ENCODE measurements around the gene ZNF362.
A peak's percentile ranks its signal among the peaks of the same experiment; 100 is the strongest.

ZNF362 gene

DNA sequence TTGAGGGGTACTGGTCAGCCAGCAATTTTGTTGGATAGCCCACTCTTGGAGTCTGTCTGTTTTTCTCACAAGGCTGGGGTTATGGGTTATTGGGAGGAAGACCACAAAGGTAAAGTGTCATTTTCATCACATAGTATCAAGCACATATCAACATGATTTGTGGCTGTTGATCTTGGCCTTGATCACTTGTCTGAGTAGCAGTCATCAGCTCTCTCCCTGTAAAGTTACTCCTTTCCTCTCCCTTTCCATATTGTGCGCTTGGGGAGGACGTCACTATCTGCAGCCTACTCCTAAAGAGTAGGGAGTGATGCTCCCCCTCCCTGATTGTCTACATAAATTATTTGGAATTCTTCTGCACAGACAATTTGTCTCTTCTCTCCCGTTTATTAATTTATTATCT is 1.8 kb upstream of the ZNF362 start:
- DNase-seq (ENCODE audit: low read depth in 1 of 2, low spot score in 1 of 2) = no peak
- H3K4me3 ChIP-seq (replicated peaks; ENCODE audit: insufficient read depth, low read length) = no peak overlapping the region
- H3K27ac ChIP-seq (replicated peaks) = no peak overlapping the region
- TF ChIP-seq GABPA (IDR thresholded peaks at IDR 0.05; ENCODE audit: low read depth) = no peak
- TF ChIP-seq, protein P1, sequence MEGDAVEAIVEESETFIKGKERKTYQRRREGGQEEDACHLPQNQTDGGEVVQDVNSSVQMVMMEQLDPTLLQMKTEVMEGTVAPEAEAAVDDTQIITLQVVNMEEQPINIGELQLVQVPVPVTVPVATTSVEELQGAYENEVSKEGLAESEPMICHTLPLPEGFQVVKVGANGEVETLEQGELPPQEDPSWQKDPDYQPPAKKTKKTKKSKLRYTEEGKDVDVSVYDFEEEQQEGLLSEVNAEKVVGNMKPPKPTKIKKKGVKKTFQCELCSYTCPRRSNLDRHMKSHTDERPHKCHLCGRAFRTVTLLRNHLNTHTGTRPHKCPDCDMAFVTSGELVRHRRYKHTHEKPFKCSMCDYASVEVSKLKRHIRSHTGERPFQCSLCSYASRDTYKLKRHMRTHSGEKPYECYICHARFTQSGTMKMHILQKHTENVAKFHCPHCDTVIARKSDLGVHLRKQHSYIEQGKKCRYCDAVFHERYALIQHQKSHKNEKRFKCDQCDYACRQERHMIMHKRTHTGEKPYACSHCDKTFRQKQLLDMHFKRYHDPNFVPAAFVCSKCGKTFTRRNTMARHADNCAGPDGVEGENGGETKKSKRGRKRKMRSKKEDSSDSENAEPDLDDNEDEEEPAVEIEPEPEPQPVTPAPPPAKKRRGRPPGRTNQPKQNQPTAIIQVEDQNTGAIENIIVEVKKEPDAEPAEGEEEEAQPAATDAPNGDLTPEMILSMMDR (IDR thresholded peaks at IDR 0.05; ENCODE audit: insufficient read depth, low read length) = no peak
- TF ChIP-seq SPI1 (IDR thresholded peaks at IDR 0.05; ENCODE audit: borderline replicate concordance, low read depth) = no peak
- TF ChIP-seq, protein P2, sequence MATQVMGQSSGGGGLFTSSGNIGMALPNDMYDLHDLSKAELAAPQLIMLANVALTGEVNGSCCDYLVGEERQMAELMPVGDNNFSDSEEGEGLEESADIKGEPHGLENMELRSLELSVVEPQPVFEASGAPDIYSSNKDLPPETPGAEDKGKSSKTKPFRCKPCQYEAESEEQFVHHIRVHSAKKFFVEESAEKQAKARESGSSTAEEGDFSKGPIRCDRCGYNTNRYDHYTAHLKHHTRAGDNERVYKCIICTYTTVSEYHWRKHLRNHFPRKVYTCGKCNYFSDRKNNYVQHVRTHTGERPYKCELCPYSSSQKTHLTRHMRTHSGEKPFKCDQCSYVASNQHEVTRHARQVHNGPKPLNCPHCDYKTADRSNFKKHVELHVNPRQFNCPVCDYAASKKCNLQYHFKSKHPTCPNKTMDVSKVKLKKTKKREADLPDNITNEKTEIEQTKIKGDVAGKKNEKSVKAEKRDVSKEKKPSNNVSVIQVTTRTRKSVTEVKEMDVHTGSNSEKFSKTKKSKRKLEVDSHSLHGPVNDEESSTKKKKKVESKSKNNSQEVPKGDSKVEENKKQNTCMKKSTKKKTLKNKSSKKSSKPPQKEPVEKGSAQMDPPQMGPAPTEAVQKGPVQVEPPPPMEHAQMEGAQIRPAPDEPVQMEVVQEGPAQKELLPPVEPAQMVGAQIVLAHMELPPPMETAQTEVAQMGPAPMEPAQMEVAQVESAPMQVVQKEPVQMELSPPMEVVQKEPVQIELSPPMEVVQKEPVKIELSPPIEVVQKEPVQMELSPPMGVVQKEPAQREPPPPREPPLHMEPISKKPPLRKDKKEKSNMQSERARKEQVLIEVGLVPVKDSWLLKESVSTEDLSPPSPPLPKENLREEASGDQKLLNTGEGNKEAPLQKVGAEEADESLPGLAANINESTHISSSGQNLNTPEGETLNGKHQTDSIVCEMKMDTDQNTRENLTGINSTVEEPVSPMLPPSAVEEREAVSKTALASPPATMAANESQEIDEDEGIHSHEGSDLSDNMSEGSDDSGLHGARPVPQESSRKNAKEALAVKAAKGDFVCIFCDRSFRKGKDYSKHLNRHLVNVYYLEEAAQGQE (IDR thresholded peaks at IDR 0.05; ENCODE audit: insufficient replicate concordance, low read depth) = no peak
- no peak for TF ChIP-seq POLR2AphosphoS5 (IDR thresholded peaks at IDR 0.05; ENCODE audit: low read depth)
- H3K27me3 ChIP-seq (ENCODE audit: insufficient read depth, poor library complexity, severe bottlenecking) = no peaks in the 10 kb centered on the region

DNA sequence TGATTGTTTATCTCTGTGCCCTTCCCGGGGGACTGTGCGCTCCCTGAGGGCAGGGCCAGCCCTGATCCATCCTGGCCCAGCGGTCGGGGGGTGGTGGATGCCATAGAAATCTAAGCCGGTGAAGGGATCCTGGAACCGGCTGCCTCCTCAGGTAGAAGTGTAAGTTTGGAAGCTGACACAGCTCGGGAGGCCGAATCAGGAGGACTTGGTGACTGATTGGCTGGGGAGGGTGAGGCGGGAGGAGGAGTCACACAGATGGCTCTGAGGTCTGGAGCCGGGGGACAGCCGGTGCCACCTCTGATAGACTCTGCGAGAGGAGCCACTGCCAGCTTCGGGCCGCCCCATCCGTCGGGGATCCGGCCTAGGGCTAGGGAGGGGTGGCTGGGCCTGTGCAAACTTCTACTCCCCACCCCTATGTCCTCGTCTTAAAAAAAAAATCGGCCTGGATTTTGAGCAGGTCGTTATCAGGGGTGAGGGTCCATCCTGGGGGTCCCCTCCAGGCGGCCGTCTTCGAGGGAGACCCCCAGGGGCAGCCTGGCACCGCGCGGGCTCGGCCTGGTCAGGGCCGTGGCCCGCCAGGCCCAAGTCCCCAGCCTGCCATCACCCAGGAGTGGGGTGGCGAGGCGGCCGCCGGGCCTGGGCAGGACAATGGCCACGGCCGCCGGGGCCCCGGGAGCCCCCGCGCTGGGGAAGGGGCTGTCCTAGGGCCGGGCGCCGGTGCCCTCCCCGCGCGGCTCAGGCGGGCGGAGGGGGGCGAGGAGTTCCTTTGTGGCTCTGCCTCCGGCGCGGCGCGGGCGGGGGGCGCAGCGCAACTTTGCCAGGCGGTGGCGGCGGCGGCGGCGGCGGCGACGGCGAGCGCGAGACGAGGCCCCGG is 708 bp upstream of the ZNF362 start:
- no peaks in the 10 kb centered on the region for H3K27me3 ChIP-seq (ENCODE audit: insufficient read depth, poor library complexity, severe bottlenecking)
- H3K27ac ChIP-seq (replicated peaks) = no peak overlapping the region
- peak in 1 of 2 experiments; percentile 36 for DNase-seq (ENCODE audit: low read depth in 1 of 2, low spot score in 1 of 2)
- H3K4me3 ChIP-seq (replicated peaks; ENCODE audit: insufficient read depth, low read length) = peak overlapping the region; percentile 25
- TF ChIP-seq GABPA (IDR thresholded peaks at IDR 0.05; ENCODE audit: low read depth) (no peak), POLR2AphosphoS5 (IDR thresholded peaks at IDR 0.05; ENCODE audit: low read depth) (no peak), SPI1 (IDR thresholded peaks at IDR 0.05; ENCODE audit: borderline replicate concordance, low read depth) (no peak)
- TF ChIP-seq, protein P2 (IDR thresholded peaks at IDR 0.05; ENCODE audit: insufficient replicate concordance, low read depth) = no peak
- TF ChIP-seq, protein P1 (IDR thresholded peaks at IDR 0.05; ENCODE audit: insufficient read depth, low read length) = no peak

DNA sequence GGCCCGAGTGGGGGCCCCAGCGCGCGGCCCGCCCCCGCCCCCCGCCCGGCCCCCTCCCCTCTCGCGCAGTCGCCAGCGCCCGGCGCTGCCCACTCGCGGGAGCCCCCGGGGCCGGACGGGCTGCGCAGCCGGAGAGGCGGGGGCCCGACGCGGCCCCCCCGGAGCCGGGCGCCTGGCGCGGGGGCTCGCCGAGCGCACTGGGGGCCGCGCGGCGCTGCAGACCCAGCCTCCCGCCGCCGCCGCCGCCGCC is 146 bp upstream of the ZNF362 start:
- DNase-seq (ENCODE audit: low read depth in 1 of 2, low spot score in 1 of 2) = no peak
- no peak overlapping the region for H3K27ac ChIP-seq (replicated peaks)
- no peaks in the 10 kb centered on the region for H3K27me3 ChIP-seq (ENCODE audit: insufficient read depth, poor library complexity, severe bottlenecking)
- no peak for TF ChIP-seq SPI1 (IDR thresholded peaks at IDR 0.05; ENCODE audit: borderline replicate concordance, low read depth)
- no peak for TF ChIP-seq GABPA (IDR thresholded peaks at IDR 0.05; ENCODE audit: low read depth)
- TF ChIP-seq, protein P1 (IDR thresholded peaks at IDR 0.05; ENCODE audit: insufficient read depth, low read length) = no peak
- TF ChIP-seq, protein P2 (IDR thresholded peaks at IDR 0.05; ENCODE audit: insufficient replicate concordance, low read depth) = no peak
- TF ChIP-seq POLR2AphosphoS5 (IDR thresholded peaks at IDR 0.05; ENCODE audit: low read depth) = no peak
- H3K4me3 ChIP-seq (replicated peaks; ENCODE audit: insufficient read depth, low read length) = 0 out of 2 replicates have a peak overlapping the region, but pooled peaks have one; percentile 25

All from HL-60 (cell line).